GM11168 (cell line): ENCODE results near the gene OLFM2.

Experiments
- in situ Hi-C: fragments of 300-500 bp; cut with MboI; formaldehyde crosslinking; loops from one replicate; pipeline ENCODE4 v1.12.0; 2022; ENCODE audit warnings: low sequenced_read_pairs; ENCODE audit not compliant: unreplicated experiment

The OLFM2 gene

GRCh38 chr19:9872618-9873242, 63.6 kb downstream of the OLFM2 start:
- in situ Hi-C loops = no loop called here

GRCh38 chr19:9871626-9872338, 64.5 kb downstream of the OLFM2 start:
- in situ Hi-C loops = no loop called here

- in situ Hi-C loops = no loop called here
These were observed 67.2 kb downstream of the OLFM2 start for GRCh38 chr19:9868983-9869617.

- in situ Hi-C loops = no loop called here
These were observed 70.4 kb downstream of the OLFM2 start for GRCh38 chr19:9865732-9866501.

GRCh38 chr19:9863759-9864158, 72.6 kb downstream of the OLFM2 start:
- in situ Hi-C loops = no loop called here

GRCh38 chr19:9862938-9863337, 73.4 kb downstream of the OLFM2 start:
- in situ Hi-C loops = no loop called here

- in situ Hi-C loops = no loop called here
These were observed 74.8 kb downstream of the OLFM2 start for GRCh38 chr19:9861503-9861902.

- in situ Hi-C loops = no loop called here
These were observed 75.9 kb downstream of the OLFM2 start for GRCh38 chr19:9860407-9860806.

- in situ Hi-C loops = no loop called here
These were observed 77.5 kb downstream of the OLFM2 start for GRCh38 chr19:9858766-9859165.

- in situ Hi-C loops = no loop called here
These were observed 78.2 kb downstream of the OLFM2 start for GRCh38 chr19:9857920-9858746.

GRCh38 chr19:9857076-9857721, 79.1 kb downstream of the OLFM2 start:
- in situ Hi-C loops = no loop called here

GRCh38 chr19:9856609-9857008, 79.7 kb downstream of the OLFM2 start:
- in situ Hi-C loops = no loop called here

GRCh38 chr19:9854282-9854846, 82.0 kb downstream of the OLFM2 start:
- in situ Hi-C loops = no loop called here

GRCh38 chr19:9850235-9850959, 85.9 kb downstream of the OLFM2 start:
- in situ Hi-C loops = no loop called here

- in situ Hi-C loops = no loop called here
These were observed 86.5 kb downstream of the OLFM2 start for GRCh38 chr19:9849791-9850190.

- in situ Hi-C loops = no loop called here
These were observed 87.6 kb downstream of the OLFM2 start for GRCh38 chr19:9848762-9849161.

- in situ Hi-C loops = no loop called here
These were observed 88.3 kb downstream of the OLFM2 start for GRCh38 chr19:9848060-9848459.

GRCh38 chr19:9847087-9847671, 89.1 kb downstream of the OLFM2 start:
- in situ Hi-C loops = no loop called here
